Stomach (tissue), 9 donors: ENCODE results near the gene SMG5. TPM values are rescaled to one million over a fixed set of nuclear protein-coding genes. Genes with fewer than 3 reads are reported as not detected.

ENCODE experiments used
- DNase-seq, 2 donors: peaks; one replicate each; pipeline versions ENCODE4 v3.0.0 to v3.0.0-alpha.2; 2013 to 2019
- H3K27ac ChIP-seq, 5 donors: fragments of 200-600 bp in 4 of 5; sonication (generic) in 4 of 5; one replicate each; pipeline ENCODE4 v1.5.1; 2013 to 2019; ENCODE audit warnings: mild to moderate bottlenecking in 1 of 5, moderate library complexity in 1 of 5
- H3K27me3 ChIP-seq, 3 donors: fragments of 200-600 bp; sonication (generic); one replicate each; pipeline ENCODE4 v1.5.1; 2017 to 2019; ENCODE audit warnings: mixed run types in 1 of 3
- H3K36me3 ChIP-seq, 4 donors: fragments of 200-600 bp; sonication (generic); 1 replicate in 3 of 4; 2 replicates in 1 of 4; pipeline ENCODE4 v1.5.1; 2016 to 2019
- H3K4me1 ChIP-seq, 4 donors: fragments of 200-600 bp; sonication (generic); one replicate each; pipeline ENCODE4 v1.5.1; 2016 to 2019
- H3K4me3 ChIP-seq, 4 donors: fragments of 200-600 bp; sonication (generic) in 3 of 4; one replicate each; pipeline ENCODE4 v1.5.1; 2016 to 2019; ENCODE audit warnings: mild to moderate bottlenecking in 1 of 4
- H3K9me3 ChIP-seq, 4 donors: fragments of 200-600 bp; sonication (generic); one replicate each; pipeline ENCODE4 v1.5.1; 2016 to 2019
- EP300 ChIP-seq: sonication (generic); formaldehyde crosslinking; IDR thresholded peaks from one replicate; pipeline ENCODE4 v1.6.1; 2017; ENCODE audit warnings: antibody characterized with exemption
- POLR2A ChIP-seq, 4 donors: fragments of 450-650 bp; IDR thresholded peaks; one replicate each; pipeline ENCODE4 v1.6.1; 2016; ENCODE audit warnings: antibody characterized with exemption in 4 of 4, control low read depth in 2 of 4, mild to moderate bottlenecking in 1 of 4, moderate library complexity in 1 of 4
- POLR2AphosphoS5 ChIP-seq, 3 donors: sonication (generic); formaldehyde crosslinking; IDR thresholded peaks; one replicate each; pipeline ENCODE4 v1.6.1; 2016; ENCODE audit warnings: antibody characterized with exemption in 3 of 3
- WGBS, 5 donors: extraction: QIAGEN DNeasy Blood & Tissue Kit in 3 of 5; methylation state at CpG; one replicate each; pipeline versions ENCODE4 v1.1.5 to v1.1.7; 2013 to 2018; 5-methylcytosine and 5-hydroxymethylcytosine counted together
- intact Hi-C: fragments of 100-400 bp; cut with DNase I; formaldehyde crosslinking; loops from one replicate; pipeline ENCODE4 v1.15.1; 2023; ENCODE audit warnings: low total_unique reads
- polyA plus RNA-seq, 3 donors: library from polyadenylated mRNA; stranded (reverse); fragments of 200-250 nt; gene quantifications; one replicate each; pipeline ENCODE4 v1.2.3, GENCODE V29; 2013
- total RNA-seq, 5 donors: library from RNA; depleted of rRNA; stranded (reverse); fragments of >200 nt; gene quantifications; one replicate each; pipeline versions ENCODE4 v1.1.0 to v1.2.3, GENCODE V29; 2014 to 2016
- TF ChIP-seq, protein P1 (sequence below), 7 experiments: fragments of 450-650 bp in 4 of 7; fragments of 200-600 bp in 3 of 7; sonication (generic) in 3 of 7; IDR thresholded peaks; one replicate each; pipeline ENCODE4 v1.5.1; 2016 to 2019; ENCODE audit warnings: antibody characterized with exemption in 7 of 7, control low read depth in 2 of 7, mild to moderate bottlenecking in 1 of 7
- donor health status: healthy with polysubstance abuse.
- donor health status: Bipolar disorder and iron deficiency.
- donor health status: healthy.

The SMG5 gene
- total and polyA plus RNA-seq, 8 donors, result 20.2 to 199 (median 36.5) TPM

DNA sequence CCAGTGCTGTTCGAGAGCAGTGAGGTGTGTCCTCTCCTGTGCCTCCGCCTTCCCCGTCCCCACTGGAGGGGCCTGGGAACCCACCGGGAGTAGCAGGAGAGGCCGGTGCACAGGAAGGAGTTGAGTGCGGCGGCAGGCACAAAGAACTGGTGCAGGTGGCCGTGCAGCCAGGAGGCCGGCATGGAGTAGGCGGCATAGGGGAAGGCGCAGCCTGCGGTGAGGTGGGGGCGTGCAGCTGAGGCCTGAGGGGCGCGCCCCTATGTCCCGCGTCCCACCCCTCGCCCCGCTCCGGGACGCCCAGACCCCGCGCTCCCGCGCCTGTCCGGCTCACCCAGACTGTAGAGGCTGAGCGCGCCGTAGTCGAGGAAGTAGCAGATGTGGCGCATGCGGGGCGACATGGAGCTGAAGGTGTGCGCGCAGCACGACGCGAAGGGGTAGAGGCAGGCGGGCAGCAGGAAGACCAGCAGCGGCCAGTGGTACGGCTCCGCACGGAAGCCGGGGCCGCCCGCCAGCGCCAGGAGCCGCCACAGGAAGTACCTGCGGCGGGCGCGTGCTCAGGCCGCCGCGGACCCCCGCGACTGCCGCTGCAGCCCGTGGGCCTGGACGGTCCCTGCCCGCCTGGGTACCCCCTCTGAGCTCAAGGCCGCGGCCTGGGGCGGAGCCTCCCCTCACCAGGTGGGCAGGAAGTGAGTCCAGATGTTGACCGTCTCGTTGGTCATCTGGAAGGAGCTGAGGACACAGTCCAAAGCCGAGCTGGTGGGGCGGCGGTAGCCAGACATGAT, 37.0 kb downstream of the SMG5 start:
- peaks cover 10 to 42% (median 34%) of the 10 kb centered on the region in 4 donors for H3K36me3 ChIP-seq
- H3K27ac ChIP-seq, result no peak overlapping the region
- no peaks in the 10 kb centered on the region for H3K9me3 ChIP-seq
- intact Hi-C loops, result no loop called here
- peak; percentile 42 to 80 for DNase-seq
- WGBS, 5 donors, result 2 to 9% (median 4%) methylated on average over 32 to 69 of the region's 69 CpGs
- H3K4me3 ChIP-seq, result peak overlapping the region; percentile 32 to 54 (median 35)
- no peak for TF ChIP-seq POLR2AphosphoS5 (IDR thresholded peaks at IDR 0.05)
- H3K27me3 ChIP-seq, result peaks cover 0 to 31% (median 9%) of the 10 kb centered on the region in 3 donors
- H3K4me1 ChIP-seq, result peaks cover 24 to 37% (median 34%) of the 10 kb centered on the region in 4 donors

DNA sequence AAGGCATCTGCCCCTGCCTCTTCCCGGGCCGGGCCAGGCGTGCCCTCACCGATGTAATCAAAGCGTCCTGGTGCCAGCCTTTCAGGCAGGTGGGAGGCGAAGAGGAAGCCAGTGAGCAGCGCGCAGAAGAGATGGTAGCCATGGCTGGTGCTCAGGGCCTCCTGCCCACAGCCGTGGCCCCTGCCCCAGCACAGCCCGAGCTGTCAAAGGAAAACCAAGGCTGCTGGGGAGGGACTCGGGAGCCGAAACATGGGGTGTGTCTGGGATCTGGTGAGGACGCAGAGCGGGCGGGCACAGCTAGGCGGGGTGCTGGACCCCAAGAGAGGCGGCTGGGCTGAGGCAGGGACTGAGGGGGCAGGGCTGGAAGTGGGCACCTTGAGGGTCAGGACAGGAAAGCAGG, 37.9 kb downstream of the SMG5 start:
- peaks cover 9 to 42% (median 34%) of the 10 kb centered on the region in 4 donors for H3K36me3 ChIP-seq
- no peak overlapping the region for H3K4me3 ChIP-seq
- DNase-seq, result peak in 1 of 2 donors; percentile 14
- 77 to 89% (median 80%) methylated on average over 16 to 17 of the region's 17 CpGs for WGBS, 5 donors
- H3K4me1 ChIP-seq, result peaks cover 24 to 37% (median 34%) of the 10 kb centered on the region in 4 donors
- H3K9me3 ChIP-seq, result no peaks in the 10 kb centered on the region
- intact Hi-C loops, result no loop called here
- no peak overlapping the region for H3K27ac ChIP-seq
- peaks cover 0 to 31% (median 9%) of the 10 kb centered on the region in 3 donors for H3K27me3 ChIP-seq
- TF ChIP-seq POLR2A (IDR thresholded peaks at IDR 0.05) (no peak), POLR2AphosphoS5 (IDR thresholded peaks at IDR 0.05) (no peak), EP300 (no peak)
- TF ChIP-seq, protein P1, sequence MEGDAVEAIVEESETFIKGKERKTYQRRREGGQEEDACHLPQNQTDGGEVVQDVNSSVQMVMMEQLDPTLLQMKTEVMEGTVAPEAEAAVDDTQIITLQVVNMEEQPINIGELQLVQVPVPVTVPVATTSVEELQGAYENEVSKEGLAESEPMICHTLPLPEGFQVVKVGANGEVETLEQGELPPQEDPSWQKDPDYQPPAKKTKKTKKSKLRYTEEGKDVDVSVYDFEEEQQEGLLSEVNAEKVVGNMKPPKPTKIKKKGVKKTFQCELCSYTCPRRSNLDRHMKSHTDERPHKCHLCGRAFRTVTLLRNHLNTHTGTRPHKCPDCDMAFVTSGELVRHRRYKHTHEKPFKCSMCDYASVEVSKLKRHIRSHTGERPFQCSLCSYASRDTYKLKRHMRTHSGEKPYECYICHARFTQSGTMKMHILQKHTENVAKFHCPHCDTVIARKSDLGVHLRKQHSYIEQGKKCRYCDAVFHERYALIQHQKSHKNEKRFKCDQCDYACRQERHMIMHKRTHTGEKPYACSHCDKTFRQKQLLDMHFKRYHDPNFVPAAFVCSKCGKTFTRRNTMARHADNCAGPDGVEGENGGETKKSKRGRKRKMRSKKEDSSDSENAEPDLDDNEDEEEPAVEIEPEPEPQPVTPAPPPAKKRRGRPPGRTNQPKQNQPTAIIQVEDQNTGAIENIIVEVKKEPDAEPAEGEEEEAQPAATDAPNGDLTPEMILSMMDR (IDR thresholded peaks at IDR 0.05), result no peak

DNA sequence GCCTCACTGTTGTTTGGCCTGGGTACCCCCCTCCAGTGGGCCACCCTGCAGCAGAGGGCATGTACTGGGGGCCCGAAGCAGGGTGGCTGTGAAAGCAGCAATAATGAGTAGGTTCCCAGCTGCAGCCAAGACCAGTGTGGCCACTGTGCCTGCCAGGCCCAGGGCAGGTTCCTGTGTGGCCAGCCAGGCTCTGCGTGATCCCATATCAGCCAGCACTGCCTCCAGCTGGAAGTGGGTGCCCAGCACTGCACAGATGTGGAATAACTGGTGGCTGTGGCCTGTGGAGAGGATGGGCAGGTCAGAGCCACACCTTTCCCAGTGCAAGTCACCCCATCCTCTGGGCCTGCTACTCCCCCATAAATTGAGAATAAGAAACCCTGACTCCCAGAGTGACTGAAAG, 38.5 kb downstream of the SMG5 start:
- 50 to 78% (median 63%) methylated on average over 1 to 2 of the region's 2 CpGs for WGBS, 5 donors
- intact Hi-C loops, result no loop called here
- TF ChIP-seq, protein P1 (IDR thresholded peaks at IDR 0.05), result no peak
- TF ChIP-seq POLR2A (IDR thresholded peaks at IDR 0.05), result no peak
- no peak for TF ChIP-seq POLR2AphosphoS5 (IDR thresholded peaks at IDR 0.05)
- TF ChIP-seq EP300, result no peak

DNA sequence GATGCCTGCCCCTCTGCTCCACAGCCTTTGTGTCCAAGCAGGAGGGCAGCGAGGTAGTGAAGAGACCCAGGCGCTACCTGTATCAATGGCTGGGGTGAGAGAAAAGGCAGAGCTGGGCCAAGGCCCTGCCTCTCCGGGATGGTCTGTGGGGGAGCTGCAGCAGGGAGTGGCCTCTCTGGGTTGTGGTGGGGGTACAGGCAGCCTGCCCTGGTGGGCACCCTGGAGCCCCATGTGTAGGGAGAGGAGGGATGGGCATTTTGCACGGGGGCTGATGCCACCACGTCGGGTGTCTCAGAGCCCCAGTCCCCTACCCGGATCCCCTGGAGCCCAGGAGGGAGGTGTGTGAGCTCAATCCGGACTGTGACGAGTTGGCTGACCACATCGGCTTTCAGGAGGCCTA, 39.9 kb downstream of the SMG5 start:
- intact Hi-C loops, result no loop called here
- peaks cover 23 to 32% (median 30%) of the 10 kb centered on the region in 4 donors for H3K4me1 ChIP-seq
- H3K36me3 ChIP-seq, result peaks cover 16 to 54% (median 44%) of the 10 kb centered on the region in 4 donors
- WGBS, 5 donors, result 66 to 76% (median 73%) methylated on average over 8 to 10 of the region's 10 CpGs
- no peak for DNase-seq
- H3K27ac ChIP-seq, result no peak overlapping the region
- H3K27me3 ChIP-seq, result peaks cover 0 to 31% (median 9%) of the 10 kb centered on the region in 3 donors
- no peak for TF ChIP-seq POLR2AphosphoS5 (IDR thresholded peaks at IDR 0.05)
- TF ChIP-seq EP300, result no peak
- TF ChIP-seq POLR2A (IDR thresholded peaks at IDR 0.05), result no peak
- TF ChIP-seq, protein P1 (IDR thresholded peaks at IDR 0.05), result no peak
- no peak overlapping the region for H3K4me3 ChIP-seq
- no peaks in the 10 kb centered on the region for H3K9me3 ChIP-seq

More for the DNA sequence above, 38.5 kb downstream of the SMG5 start:
- H3K36me3 ChIP-seq, result peaks cover 13 to 42% (median 34%) of the 10 kb centered on the region in 4 donors
- peaks cover 24 to 37% (median 34%) of the 10 kb centered on the region in 4 donors for H3K4me1 ChIP-seq
- no peak overlapping the region for H3K4me3 ChIP-seq
- no peaks in the 10 kb centered on the region for H3K9me3 ChIP-seq
- no peak overlapping the region for H3K27ac ChIP-seq
- no peak for DNase-seq
- H3K27me3 ChIP-seq, result peaks cover 0 to 31% (median 9%) of the 10 kb centered on the region in 3 donors
